ENCODE results near the gene BTG1.
A peak's percentile ranks its signal among the peaks of the same experiment; 100 is the strongest.

Gene BTG1, protein sequence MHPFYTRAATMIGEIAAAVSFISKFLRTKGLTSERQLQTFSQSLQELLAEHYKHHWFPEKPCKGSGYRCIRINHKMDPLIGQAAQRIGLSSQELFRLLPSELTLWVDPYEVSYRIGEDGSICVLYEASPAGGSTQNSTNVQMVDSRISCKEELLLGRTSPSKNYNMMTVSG

DNA sequence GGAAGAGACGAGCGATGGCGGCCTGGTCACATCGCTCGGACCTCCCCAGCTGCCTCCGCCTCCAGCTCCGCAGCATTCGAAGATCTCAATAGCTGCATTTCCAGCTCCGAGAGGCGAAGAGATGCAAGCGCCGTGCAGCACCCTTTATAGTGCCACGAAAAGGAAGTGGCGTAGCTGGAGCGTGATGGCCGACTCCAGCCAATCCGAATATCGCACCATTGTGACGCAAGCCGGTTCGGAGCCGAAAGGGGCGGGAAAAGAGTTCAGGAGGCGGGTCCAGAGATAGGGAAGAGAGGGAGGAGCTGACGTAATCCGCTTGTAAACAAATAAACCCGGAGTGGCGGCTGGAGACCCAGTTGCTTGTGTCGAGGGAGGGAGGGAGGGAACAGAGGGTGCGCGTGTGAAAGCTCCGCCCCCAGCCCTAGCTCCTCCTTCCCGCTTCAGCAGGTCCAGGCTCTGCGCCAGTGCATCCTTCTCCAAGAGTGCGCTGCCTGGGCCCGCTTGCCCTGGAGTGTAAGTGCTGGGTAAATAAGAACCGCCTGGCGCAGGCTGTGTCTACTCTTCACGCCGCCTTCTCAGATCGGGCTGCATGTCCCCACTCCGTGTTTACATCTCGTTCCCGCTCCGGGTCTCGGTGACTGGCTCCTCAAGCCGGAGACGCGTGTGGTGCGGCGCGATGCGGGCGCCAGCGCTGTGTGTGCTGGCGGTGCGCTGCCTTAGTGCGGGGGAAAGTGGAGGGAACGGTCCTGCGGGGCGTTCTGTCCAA lies at the start of gene BTG1:
TSS of gene BTG1 (minus strand) at position 116 of the 766 bp plus-strand sequence. CDS start 311 bp downstream, outside the sequence.
- Histone ChIP-seq H3K4me3 (ENCODE audit: low read depth in 1 of 2, low read length in 2 of 2) (peak within 1 kb of the TSS; percentile 95 to 98), H3K27ac (ENCODE audit: low read length) (peak within 1 kb of the TSS; percentile 93), H3K4me1 (ENCODE audit: control insufficient read depth in 1 of 2, insufficient read depth in 2 of 2, low read length in 2 of 2) (peaks cover 0 to 4% of the 10 kb centered on the region in 2 donors), H3K36me3 (ENCODE audit: control insufficient read depth in 1 of 2, insufficient read depth in 2 of 2, low read length in 2 of 2) (peaks cover 16 to 26% of the 10 kb centered on the region in 2 donors), H3K9me3 (ENCODE audit: control insufficient read depth in 1 of 2, low read length in 2 of 2) (no peaks in the 10 kb centered on the region), H3K27me3 (ENCODE audit: low read depth, low read length) (no peaks in the 10 kb centered on the region)

DNA sequence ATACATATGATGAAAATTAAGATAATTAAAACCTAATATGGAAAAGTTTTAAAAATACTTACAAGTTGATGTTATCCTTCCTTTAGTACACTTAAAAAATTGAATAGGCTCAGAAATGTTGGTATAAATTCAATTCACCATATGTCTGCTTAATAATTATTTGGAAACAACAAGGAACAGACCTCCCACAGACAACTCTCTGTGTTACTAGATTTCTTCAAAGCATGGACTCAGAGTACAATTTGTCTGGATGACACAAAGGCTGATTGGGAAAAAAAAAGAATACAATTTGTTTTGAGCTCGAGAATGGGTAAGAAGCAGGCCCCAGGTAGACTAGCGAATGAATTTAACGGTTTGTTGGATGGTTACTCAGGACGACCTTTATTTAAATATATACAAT lies 48.9 kb upstream of the BTG1 start:
- H3K4me1 ChIP-seq (ENCODE audit: control insufficient read depth in 1 of 2, insufficient read depth in 2 of 2, low read length in 2 of 2) = no peaks in the 10 kb centered on the region
- H3K9me3 ChIP-seq (ENCODE audit: control insufficient read depth in 1 of 2, low read length in 2 of 2) = no peaks in the 10 kb centered on the region
- H3K27me3 ChIP-seq (ENCODE audit: low read depth, low read length) = no peaks in the 10 kb centered on the region

DNA sequence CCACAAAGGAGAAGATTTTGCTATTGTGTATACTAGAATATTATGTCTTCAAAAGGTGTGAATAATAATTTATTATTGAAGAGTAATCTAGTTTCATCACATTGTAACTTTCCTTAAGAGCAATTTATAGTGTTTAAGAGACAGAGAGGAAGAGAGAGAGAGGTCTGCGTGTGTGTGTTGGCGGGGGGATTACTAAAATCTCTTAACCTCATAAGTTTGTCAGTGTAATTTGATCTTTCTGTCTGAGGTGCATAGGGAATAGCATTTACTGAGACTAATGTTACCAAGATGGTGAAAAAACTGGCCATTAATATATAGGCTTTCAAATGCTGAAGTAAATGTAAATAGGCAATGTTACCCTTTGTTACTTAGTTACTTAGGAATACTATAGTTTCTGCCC lies 48.2 kb upstream of the BTG1 start:
- H3K36me3 ChIP-seq (ENCODE audit: control insufficient read depth in 1 of 2, insufficient read depth in 2 of 2, low read length in 2 of 2) = no peaks in the 10 kb centered on the region
- H3K4me1 ChIP-seq (ENCODE audit: control insufficient read depth in 1 of 2, insufficient read depth in 2 of 2, low read length in 2 of 2) = no peaks in the 10 kb centered on the region
- no peak overlapping the region for H3K27ac ChIP-seq (ENCODE audit: low read length)
- H3K9me3 ChIP-seq (ENCODE audit: control insufficient read depth in 1 of 2, low read length in 2 of 2) = no peaks in the 10 kb centered on the region
- no peak overlapping the region for H3K4me3 ChIP-seq (ENCODE audit: low read depth in 1 of 2, low read length in 2 of 2)
- H3K27me3 ChIP-seq (ENCODE audit: low read depth, low read length) = no peaks in the 10 kb centered on the region

More for the DNA sequence above, 48.9 kb upstream of the BTG1 start:
- Histone ChIP-seq H3K4me3 (ENCODE audit: low read depth in 1 of 2, low read length in 2 of 2) (no peak overlapping the region), H3K36me3 (ENCODE audit: control insufficient read depth in 1 of 2, insufficient read depth in 2 of 2, low read length in 2 of 2) (no peaks in the 10 kb centered on the region), H3K27ac (ENCODE audit: low read length) (no peak overlapping the region)

DNA sequence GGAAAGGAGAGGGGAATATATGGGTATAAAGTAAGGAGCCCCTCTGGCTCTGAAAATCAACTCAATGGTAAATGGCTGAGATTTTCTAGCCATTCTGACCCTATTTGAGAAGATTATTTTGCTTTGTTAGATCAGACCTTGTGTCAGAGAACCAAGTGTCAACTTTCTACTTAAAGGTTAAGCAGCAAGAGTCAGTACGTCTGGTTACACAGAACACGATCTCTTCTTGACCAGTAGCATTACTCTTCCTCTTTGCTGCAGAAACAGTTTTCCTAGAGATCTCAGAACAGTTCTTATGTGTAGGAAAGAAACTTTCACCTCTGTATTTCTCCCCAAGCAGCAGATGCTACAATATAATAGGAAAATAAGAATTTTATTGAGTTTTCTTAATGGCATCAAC lies 47.4 kb upstream of the BTG1 start:
- Histone ChIP-seq H3K27ac (ENCODE audit: low read length) (no peak overlapping the region), H3K4me1 (ENCODE audit: control insufficient read depth in 1 of 2, insufficient read depth in 2 of 2, low read length in 2 of 2) (no peaks in the 10 kb centered on the region), H3K36me3 (ENCODE audit: control insufficient read depth in 1 of 2, insufficient read depth in 2 of 2, low read length in 2 of 2) (no peaks in the 10 kb centered on the region), H3K27me3 (ENCODE audit: low read depth, low read length) (no peaks in the 10 kb centered on the region), H3K4me3 (ENCODE audit: low read depth in 1 of 2, low read length in 2 of 2) (no peak overlapping the region), H3K9me3 (ENCODE audit: control insufficient read depth in 1 of 2, low read length in 2 of 2) (no peaks in the 10 kb centered on the region)

DNA sequence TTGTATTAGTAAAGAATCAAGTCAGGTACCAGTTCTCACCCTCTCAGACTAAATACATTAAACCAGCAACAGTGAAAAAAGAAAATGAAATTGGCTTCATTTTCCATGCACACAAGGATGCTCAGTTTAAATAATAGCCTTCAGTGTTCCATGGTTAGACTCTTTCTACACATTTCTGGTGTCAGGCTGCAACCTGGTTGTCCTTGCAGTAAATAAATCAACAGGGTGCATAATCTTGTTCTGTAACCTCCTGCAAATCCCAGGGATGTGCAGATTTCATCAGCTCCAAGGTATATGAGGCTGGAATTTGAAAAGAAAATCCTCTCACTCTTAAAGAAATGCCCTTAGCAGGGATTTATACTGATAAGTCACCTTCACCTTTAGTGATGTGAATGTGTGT lies 46.7 kb upstream of the BTG1 start:
- Histone ChIP-seq H3K4me3 (ENCODE audit: low read depth in 1 of 2, low read length in 2 of 2) (no peak overlapping the region), H3K4me1 (ENCODE audit: control insufficient read depth in 1 of 2, insufficient read depth in 2 of 2, low read length in 2 of 2) (no peaks in the 10 kb centered on the region), H3K9me3 (ENCODE audit: control insufficient read depth in 1 of 2, low read length in 2 of 2) (no peaks in the 10 kb centered on the region), H3K36me3 (ENCODE audit: control insufficient read depth in 1 of 2, insufficient read depth in 2 of 2, low read length in 2 of 2) (no peaks in the 10 kb centered on the region), H3K27me3 (ENCODE audit: low read depth, low read length) (no peaks in the 10 kb centered on the region), H3K27ac (ENCODE audit: low read length) (no peak overlapping the region)

DNA sequence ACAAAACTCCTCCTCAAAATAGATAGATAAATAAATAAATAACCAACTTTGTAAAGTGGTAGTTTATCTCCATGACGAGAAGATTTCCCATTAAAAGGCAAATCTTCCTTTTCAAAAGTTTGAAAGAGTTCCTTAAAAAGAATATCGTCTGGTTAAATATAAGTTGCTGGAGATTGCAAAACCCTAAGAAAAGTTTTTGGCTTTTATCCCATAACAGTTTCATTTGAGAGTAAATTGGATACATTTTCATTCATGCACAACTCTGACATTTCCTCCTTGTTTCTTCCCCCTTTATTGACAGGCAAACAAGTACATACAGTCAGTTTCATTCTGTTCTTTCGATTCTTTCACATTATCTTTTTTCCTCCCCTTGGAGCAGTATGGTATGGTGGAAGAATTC lies 45.4 kb upstream of the BTG1 start:
- Histone ChIP-seq H3K27me3 (ENCODE audit: low read depth, low read length) (no peaks in the 10 kb centered on the region), H3K36me3 (ENCODE audit: control insufficient read depth in 1 of 2, insufficient read depth in 2 of 2, low read length in 2 of 2) (no peaks in the 10 kb centered on the region), H3K4me1 (ENCODE audit: control insufficient read depth in 1 of 2, insufficient read depth in 2 of 2, low read length in 2 of 2) (no peaks in the 10 kb centered on the region), H3K9me3 (ENCODE audit: control insufficient read depth in 1 of 2, low read length in 2 of 2) (no peaks in the 10 kb centered on the region), H3K4me3 (ENCODE audit: low read depth in 1 of 2, low read length in 2 of 2) (no peak overlapping the region), H3K27ac (ENCODE audit: low read length) (no peak overlapping the region)

DNA sequence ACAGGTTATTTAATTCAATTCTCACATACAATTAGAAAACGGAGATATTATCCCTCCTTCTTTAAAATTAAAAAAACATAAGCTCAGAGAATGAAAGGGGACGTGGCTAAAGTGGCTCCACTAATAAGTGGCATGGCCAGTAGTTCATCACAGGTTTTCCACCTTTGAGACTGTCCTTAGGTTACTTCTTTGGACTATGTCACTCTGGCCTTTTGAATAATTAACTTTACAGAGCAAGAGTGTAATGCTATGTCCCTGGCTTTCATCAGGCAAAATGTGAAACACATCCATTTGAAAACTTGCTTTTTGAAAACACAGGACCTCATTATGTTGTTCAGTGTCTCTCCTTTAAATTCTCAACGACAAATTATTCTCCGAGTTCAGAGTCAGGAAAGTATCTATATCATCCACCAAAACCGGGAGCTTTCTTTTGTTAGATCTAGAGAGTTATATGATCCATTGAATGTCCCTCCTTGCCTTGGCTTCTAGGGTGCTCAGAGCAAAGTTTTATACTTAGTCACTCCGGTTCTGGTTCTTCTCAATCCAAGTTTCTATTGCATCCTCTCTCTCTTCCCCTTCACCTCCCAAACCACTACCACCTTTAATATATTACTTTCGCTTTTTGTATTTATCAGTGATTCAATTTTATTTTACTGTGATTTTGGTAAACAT lies 43.0 kb upstream of the BTG1 start:
- no peaks in the 10 kb centered on the region for H3K36me3 ChIP-seq (ENCODE audit: control insufficient read depth in 1 of 2, insufficient read depth in 2 of 2, low read length in 2 of 2)
- H3K4me1 ChIP-seq (ENCODE audit: control insufficient read depth in 1 of 2, insufficient read depth in 2 of 2, low read length in 2 of 2) = no peaks in the 10 kb centered on the region
- H3K9me3 ChIP-seq (ENCODE audit: control insufficient read depth in 1 of 2, low read length in 2 of 2) = peaks cover 0 to 9% of the 10 kb centered on the region in 2 donors
- H3K27me3 ChIP-seq (ENCODE audit: low read depth, low read length) = no peaks in the 10 kb centered on the region
- H3K4me3 ChIP-seq (ENCODE audit: low read depth in 1 of 2, low read length in 2 of 2) = no peak overlapping the region
- H3K27ac ChIP-seq (ENCODE audit: low read length) = no peak overlapping the region

DNA sequence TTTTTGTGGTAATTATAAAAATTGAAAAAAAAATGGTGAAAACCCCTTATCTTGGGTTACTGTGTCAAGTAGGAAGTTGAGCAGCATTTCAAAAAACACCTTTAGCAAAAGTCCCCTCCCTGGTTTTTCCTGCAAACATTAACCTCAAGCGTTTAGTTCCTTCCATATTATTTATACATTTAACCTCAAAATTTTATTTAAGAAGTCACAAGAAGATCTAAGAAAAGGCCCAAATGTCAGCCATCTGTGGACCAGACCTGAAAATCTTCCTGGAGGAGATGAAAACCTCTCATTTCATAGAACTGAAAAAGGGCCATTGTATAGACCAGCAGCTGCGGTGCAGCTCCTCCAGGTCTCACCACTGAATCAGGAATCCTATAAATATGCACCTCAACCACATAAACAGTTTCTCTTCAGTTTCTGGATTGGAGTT lies 40.4 kb upstream of the BTG1 start:
- Histone ChIP-seq H3K27me3 (ENCODE audit: low read depth, low read length) (no peaks in the 10 kb centered on the region), H3K36me3 (ENCODE audit: control insufficient read depth in 1 of 2, insufficient read depth in 2 of 2, low read length in 2 of 2) (no peaks in the 10 kb centered on the region), H3K27ac (ENCODE audit: low read length) (no peak overlapping the region), H3K9me3 (ENCODE audit: control insufficient read depth in 1 of 2, low read length in 2 of 2) (peaks cover 0 to 9% of the 10 kb centered on the region in 2 donors), H3K4me1 (ENCODE audit: control insufficient read depth in 1 of 2, insufficient read depth in 2 of 2, low read length in 2 of 2) (no peaks in the 10 kb centered on the region), H3K4me3 (ENCODE audit: low read depth in 1 of 2, low read length in 2 of 2) (no peak overlapping the region)

DNA sequence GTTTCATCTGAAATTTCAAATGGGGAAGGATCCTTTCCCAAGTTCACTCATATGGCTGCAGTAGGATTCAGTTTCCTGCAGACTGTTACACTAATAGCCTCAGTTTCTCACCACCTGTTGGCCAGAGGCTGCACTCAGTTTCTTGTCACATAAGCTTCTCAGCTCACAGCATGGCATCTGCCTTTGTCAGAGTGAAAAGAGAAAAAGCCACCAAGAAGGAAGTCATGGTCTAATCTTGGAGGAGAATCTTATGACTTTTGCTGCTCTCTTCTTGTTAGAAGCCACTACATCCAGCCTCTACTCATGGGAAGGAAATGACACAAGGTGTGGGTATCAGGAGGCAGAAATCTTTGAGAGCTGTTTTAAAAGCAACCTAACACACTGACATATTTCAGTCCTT lies 39.4 kb upstream of the BTG1 start:
- H3K27ac ChIP-seq (ENCODE audit: low read length) = no peak overlapping the region
- no peak overlapping the region for H3K4me3 ChIP-seq (ENCODE audit: low read depth in 1 of 2, low read length in 2 of 2)
- H3K36me3 ChIP-seq (ENCODE audit: control insufficient read depth in 1 of 2, insufficient read depth in 2 of 2, low read length in 2 of 2) = no peaks in the 10 kb centered on the region
- H3K9me3 ChIP-seq (ENCODE audit: control insufficient read depth in 1 of 2, low read length in 2 of 2) = peaks cover 0 to 9% of the 10 kb centered on the region in 2 donors
- H3K27me3 ChIP-seq (ENCODE audit: low read depth, low read length) = no peaks in the 10 kb centered on the region
- no peaks in the 10 kb centered on the region for H3K4me1 ChIP-seq (ENCODE audit: control insufficient read depth in 1 of 2, insufficient read depth in 2 of 2, low read length in 2 of 2)

DNA sequence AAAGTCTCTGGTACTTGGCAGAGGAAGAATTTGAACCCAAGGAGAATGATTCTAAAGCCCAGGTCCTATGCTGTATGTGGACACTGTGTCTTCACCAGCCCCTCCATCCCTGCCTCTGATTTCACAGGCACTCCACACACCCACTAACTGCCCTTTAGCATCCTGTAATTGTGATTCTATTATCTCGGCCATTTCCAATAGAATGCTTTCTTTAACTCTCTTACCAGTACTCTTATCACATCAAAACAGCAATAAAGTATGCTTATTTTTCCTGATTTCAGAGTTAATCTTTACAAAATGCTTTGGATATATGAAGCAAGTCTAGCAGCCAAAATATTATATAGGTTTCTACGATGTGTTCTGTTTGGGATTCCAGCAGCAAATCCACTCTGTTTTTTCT lies 37.9 kb upstream of the BTG1 start:
- Histone ChIP-seq H3K4me3 (ENCODE audit: low read depth in 1 of 2, low read length in 2 of 2) (no peak overlapping the region), H3K27me3 (ENCODE audit: low read depth, low read length) (no peaks in the 10 kb centered on the region), H3K4me1 (ENCODE audit: control insufficient read depth in 1 of 2, insufficient read depth in 2 of 2, low read length in 2 of 2) (no peaks in the 10 kb centered on the region), H3K36me3 (ENCODE audit: control insufficient read depth in 1 of 2, insufficient read depth in 2 of 2, low read length in 2 of 2) (no peaks in the 10 kb centered on the region), H3K9me3 (ENCODE audit: control insufficient read depth in 1 of 2, low read length in 2 of 2) (peaks cover 0 to 9% of the 10 kb centered on the region in 2 donors), H3K27ac (ENCODE audit: low read length) (no peak overlapping the region)

DNA sequence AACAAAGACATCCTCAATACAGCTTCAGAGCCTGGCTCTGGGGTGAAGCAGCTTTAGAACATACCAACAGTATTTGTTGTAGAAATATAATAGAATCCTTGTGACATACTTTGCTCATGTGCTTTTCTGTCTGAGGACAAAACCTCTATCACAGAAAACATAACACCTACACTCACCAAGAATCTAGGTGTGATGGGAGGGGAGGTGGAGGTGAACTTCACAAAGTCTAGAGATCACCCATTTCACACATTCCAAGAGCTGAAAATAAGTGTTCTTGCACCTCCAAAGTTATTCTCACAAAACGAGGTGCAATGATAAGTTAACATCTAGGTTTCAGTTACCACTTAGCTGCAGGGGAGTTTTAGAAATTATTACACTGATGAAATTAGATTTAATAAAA lies 32.7 kb upstream of the BTG1 start:
- H3K9me3 ChIP-seq (ENCODE audit: control insufficient read depth in 1 of 2, low read length in 2 of 2) = no peaks in the 10 kb centered on the region

More for the DNA sequence above, 32.7 kb upstream of the BTG1 start:
- H3K27me3 ChIP-seq (ENCODE audit: low read depth, low read length) = no peaks in the 10 kb centered on the region
- H3K4me3 ChIP-seq (ENCODE audit: low read depth in 1 of 2, low read length in 2 of 2) = no peak overlapping the region
- H3K27ac ChIP-seq (ENCODE audit: low read length) = no peak overlapping the region
- no peaks in the 10 kb centered on the region for H3K36me3 ChIP-seq (ENCODE audit: control insufficient read depth in 1 of 2, insufficient read depth in 2 of 2, low read length in 2 of 2)
- H3K4me1 ChIP-seq (ENCODE audit: control insufficient read depth in 1 of 2, insufficient read depth in 2 of 2, low read length in 2 of 2) = no peaks in the 10 kb centered on the region
